Endothelial cell of umbilical vein (primary cell): ENCODE data around the gene DIO3.

Experiments used
- CTCF ChIP-seq, 2 donors: IDR thresholded peaks; 1 replicate in 1 of 2; 2 replicates in 1 of 2; pipeline ENCODE4 v1.5.1; 2011; ENCODE audit warnings: low read length in 2 of 2, mild to moderate bottlenecking in 2 of 2, moderate library complexity in 2 of 2, control low read depth in 1 of 2, inconsistent platforms in 1 of 2, low read depth in 1 of 2; ENCODE audit not compliant: insufficient read depth in 1 of 2; ENCODE audit errors: extremely low read depth in 1 of 2
- EZH2 ChIP-seq: IDR thresholded peaks from 2 replicates; pipeline ENCODE4 v1.6.1; 2012; ENCODE audit warnings: borderline replicate concordance, low read depth, mild to moderate bottlenecking, moderate library complexity, low read length, inconsistent platforms; ENCODE audit not compliant: severe bottlenecking
- MYC ChIP-seq: IDR thresholded peaks from one replicate; pipeline ENCODE4 v1.6.1; 2011; ENCODE audit warnings: mild to moderate bottlenecking, low read depth, low read length
- POLR2A ChIP-seq: IDR thresholded peaks from 2 replicates; pipeline ENCODE4 v1.6.1; 2012; ENCODE audit warnings: low read depth, mild to moderate bottlenecking, control low read depth, low read length
- POLR2AphosphoS5 ChIP-seq: IDR thresholded peaks from 2 replicates; pipeline ENCODE4 v1.6.1; 2012; ENCODE audit warnings: low read depth, mild to moderate bottlenecking, control low read depth, low read length, moderate library complexity; ENCODE audit not compliant: insufficient read depth

- TF ChIP-seq CTCF (IDR thresholded peaks at IDR 0.05; ENCODE audit: extremely low read depth in 1 of 2, insufficient read depth in 1 of 2, low read depth in 1 of 2, low read length in 2 of 2), result no peak
- no peak for TF ChIP-seq POLR2AphosphoS5
- TF ChIP-seq POLR2A, result no peak
- TF ChIP-seq MYC, result no peak
- TF ChIP-seq EZH2, result no peak
These were observed 12.1 kb upstream of the DIO3 start for GRCh38 chr14:101549154-101549553.
